C4-2B (cell line): ENCODE results near the gene ADISSP.

Source experiments
- CTCF ChIP-seq: fragments of 450-650 bp; conservative IDR thresholded peaks from 2 replicates; pipeline ENCODE4 v1.5.1; 2017; ENCODE audit warnings: mild to moderate bottlenecking
- ZFX ChIP-seq: fragments of 450-650 bp; IDR thresholded peaks from 2 replicates; pipeline ENCODE4 v1.6.1; 2017

- TF ChIP-seq CTCF (no peak), ZFX (no peak)
Measured at GRCh38 chr20:3771552-3772058, 4.1 kb upstream of the ADISSP start.
